Endodermal cell (in vitro differentiated cells): ENCODE data around the gene ZNF280D. TPM values are rescaled to one million over a fixed set of nuclear protein-coding genes. Genes with fewer than 3 reads are reported as not detected.

ENCODE experiments used
- DNase-seq: peaks from one replicate; pipeline ENCODE4 v3.0.0-alpha.2; 2017
- H3K27ac ChIP-seq: 2 replicates; pipeline ENCODE4 v1.5.1; 2013; ENCODE audit warnings: mild to moderate bottlenecking, low read depth, low read length, moderate library complexity
- H3K27me3 ChIP-seq: 2 replicates; pipeline ENCODE4 v1.6.1; 2013; ENCODE audit warnings: mild to moderate bottlenecking, low read length, moderate library complexity; ENCODE audit not compliant: insufficient read depth, control insufficient read depth, poor library complexity, severe bottlenecking
- H3K36me3 ChIP-seq: 2 replicates; pipeline ENCODE4 v1.7.0; 2013; ENCODE audit warnings: mild to moderate bottlenecking, low read length, moderate library complexity; ENCODE audit not compliant: control insufficient read depth, insufficient read depth
- H3K4me1 ChIP-seq: one replicate; pipeline ENCODE4 v1.7.0; 2013; ENCODE audit warnings: low read length; ENCODE audit not compliant: control insufficient read depth, insufficient read depth
- H3K4me3 ChIP-seq: 2 replicates; pipeline ENCODE4 v1.5.1; 2013; ENCODE audit warnings: mild to moderate bottlenecking, low read length, moderate library complexity
- H3K9ac ChIP-seq: 2 replicates; pipeline ENCODE4 v1.6.1; 2013; ENCODE audit warnings: mild to moderate bottlenecking, low read length, moderate library complexity; ENCODE audit not compliant: poor library complexity, severe bottlenecking; ENCODE audit errors: extremely low read depth
- H3K9me3 ChIP-seq: 2 replicates; pipeline ENCODE4 v1.6.1; 2013; ENCODE audit warnings: mild to moderate bottlenecking, low read length, moderate library complexity; ENCODE audit not compliant: control insufficient read depth
- H3K27ac Mint-ChIP-seq: 2 replicates; pipeline ENCODE4 v1.8.0; 2020; ENCODE audit warnings: mixed read lengths
- H3K27me3 Mint-ChIP-seq: 2 replicates; pipeline ENCODE4 v1.8.0; 2021; ENCODE audit warnings: mild to moderate bottlenecking, mixed read lengths; ENCODE audit not compliant: insufficient read depth
- H3K36me3 Mint-ChIP-seq: 2 replicates; pipeline ENCODE4 v1.8.0; 2020; ENCODE audit warnings: low read depth, mixed read lengths
- H3K4me1 Mint-ChIP-seq: 2 replicates; pipeline ENCODE4 v1.8.0; 2020; ENCODE audit warnings: mixed read lengths
- H3K4me3 Mint-ChIP-seq: 2 replicates; pipeline ENCODE4 v1.8.0; 2020; ENCODE audit warnings: mild to moderate bottlenecking, moderate library complexity, mixed read lengths
- H3K9me3 Mint-ChIP-seq: 2 replicates; pipeline ENCODE4 v1.8.0; 2020; ENCODE audit warnings: mild to moderate bottlenecking, mixed read lengths
- CTCF ChIP-seq: fragments of 200-600 bp; sonication (generic); conservative IDR thresholded peaks from 2 replicates; pipeline ENCODE4 v1.5.0; 2021; ENCODE audit warnings: antibody characterized with exemption, mild to moderate bottlenecking
- WGBS, 2 experiments: methylation state at CpG; one replicate each; pipeline versions ENCODE4 v1.1.5 to v1.1.7; 2013; ENCODE audit warnings: missing lambda C conversion rate in 2 of 2, mixed read lengths in 1 of 2; ENCODE audit not compliant: insufficient coverage in 1 of 2, insufficient read length in 1 of 2; 5-methylcytosine and 5-hydroxymethylcytosine counted together
- total RNA-seq, 2 donors: library from RNA; stranded (reverse); fragmentation: NEBNext Ultra II Directional in 1 of 2; extraction: Animal tissue kit (Norgen Biotek cat#: 25700) in 1 of 2; gene quantifications; 2 replicates in 1 of 2; 3 replicates in 1 of 2; pipeline ENCODE4 v1.2.1, GENCODE V29; 2021

Gene ZNF280D
- total RNA-seq, 2 donors from 2014 or later, result 22.0 to 35.1 TPM

GRCh38 chr15:56582785-56583184 lies 150.5 kb downstream of the ZNF280D start:
- no peak overlapping the region for H3K27ac ChIP-seq
- H3K4me1 Mint-ChIP-seq, result no peaks in the 10 kb centered on the region
- H3K4me3 Mint-ChIP-seq, result no peak overlapping the region
- no peaks in the 10 kb centered on the region for H3K36me3 Mint-ChIP-seq
- no peak overlapping the region for H3K9ac ChIP-seq
- WGBS, 2 experiments, result 84 to 90% methylated on average over 2 of the region's 2 CpGs
- H3K9me3 Mint-ChIP-seq, result peaks cover 25% of the 10 kb centered on the region
- H3K9me3 ChIP-seq, result peaks cover 24% of the 10 kb centered on the region
- H3K27ac Mint-ChIP-seq, result no peak overlapping the region
- no peaks in the 10 kb centered on the region for H3K27me3 ChIP-seq
- no peak for DNase-seq
- H3K27me3 Mint-ChIP-seq, result no peaks in the 10 kb centered on the region
- H3K4me1 ChIP-seq, result no peaks in the 10 kb centered on the region
- H3K36me3 ChIP-seq, result no peaks in the 10 kb centered on the region
- no peak overlapping the region for H3K4me3 ChIP-seq
- TF ChIP-seq CTCF, result no peak

Other genes starting within 250 kb of the ZNF280D start
- 100 to 1,000 TPM; 103 to 121 TPM for gene TCF12, start 185.1 kb upstream of the ZNF280D start, total RNA-seq